ENCODE data around the gene USP10.

The USP10 gene

DNA sequence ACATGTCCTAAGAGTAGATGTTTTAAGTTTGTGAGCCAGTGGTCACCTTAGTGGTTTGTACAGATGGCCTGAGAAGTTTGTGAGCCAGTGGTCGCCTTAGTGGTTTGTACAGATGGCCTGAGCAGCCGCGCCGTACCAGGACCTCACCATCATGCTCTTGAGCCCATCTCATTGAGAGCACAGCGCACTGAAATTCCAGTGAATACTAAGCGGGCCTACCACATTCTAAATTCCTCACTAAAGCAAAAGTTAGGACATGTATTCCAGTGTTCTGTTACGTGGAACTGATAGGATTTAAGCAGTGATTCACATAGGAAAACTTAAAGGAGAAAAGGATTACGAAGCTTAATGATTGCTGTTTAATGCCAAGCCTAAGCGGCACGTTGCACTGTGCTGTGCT, 3.9 kb downstream of the USP10 start:
- H3K36me3 ChIP-seq (ENCODE audit: insufficient read depth, insufficient read length, low read length), result peaks cover 22% of the 10 kb centered on the region
- no peaks in the 10 kb centered on the region for H3K27me3 ChIP-seq (ENCODE audit: insufficient read depth, insufficient read length)
- no peak for TF ChIP-seq YY1 (IDR thresholded peaks at IDR 0.05; ENCODE audit: insufficient read depth, insufficient read length)
- TF ChIP-seq SUZ12 (IDR thresholded peaks at IDR 0.05; ENCODE audit: extremely low read depth, insufficient read depth, insufficient read length), result no peak
- no peak for TF ChIP-seq ZNF274 (IDR thresholded peaks at IDR 0.05; ENCODE audit: low read depth, low read length)
- H3K4me3 ChIP-seq (ENCODE audit: insufficient read length, low read depth), result no peak overlapping the region
- no peak for DNase-seq (ENCODE audit: low read depth, low spot score)
- no peaks in the 10 kb centered on the region for H3K9me3 ChIP-seq (ENCODE audit: insufficient read depth, low read length)
- H3K9ac ChIP-seq (ENCODE audit: insufficient read length, low read depth), result no peak overlapping the region
- no peaks in the 10 kb centered on the region for H3K4me1 ChIP-seq (ENCODE audit: insufficient read depth, insufficient read length)

DNA sequence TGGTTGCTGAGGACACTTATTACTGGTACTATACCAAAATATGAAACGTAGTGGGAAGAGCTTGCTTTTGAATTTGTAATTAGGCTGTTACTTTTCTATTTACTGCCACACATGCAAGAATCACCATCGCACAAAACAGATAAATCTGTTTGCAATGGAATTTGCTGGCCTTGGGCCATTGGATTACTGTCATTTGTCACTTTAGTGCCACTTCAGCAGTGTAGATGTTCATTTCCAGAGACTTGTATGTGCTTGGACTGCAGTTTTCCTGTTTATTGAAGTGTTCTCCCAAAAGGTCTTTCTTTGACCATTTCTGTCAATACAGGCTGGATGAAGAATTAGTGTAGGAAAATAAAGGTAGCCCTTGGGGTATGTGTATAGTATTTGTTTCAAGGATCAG, 4.5 kb downstream of the USP10 start:
- TF ChIP-seq YY1 (IDR thresholded peaks at IDR 0.05; ENCODE audit: insufficient read depth, insufficient read length), result no peak
- no peak overlapping the region for H3K9ac ChIP-seq (ENCODE audit: insufficient read length, low read depth)
- no peak for DNase-seq (ENCODE audit: low read depth, low spot score)
- no peaks in the 10 kb centered on the region for H3K27me3 ChIP-seq (ENCODE audit: insufficient read depth, insufficient read length)
- H3K4me1 ChIP-seq (ENCODE audit: insufficient read depth, insufficient read length), result peaks cover 3% of the 10 kb centered on the region
- peaks cover 28% of the 10 kb centered on the region for H3K36me3 ChIP-seq (ENCODE audit: insufficient read depth, insufficient read length, low read length)
- H3K4me3 ChIP-seq (ENCODE audit: insufficient read length, low read depth), result no peak overlapping the region
- H3K9me3 ChIP-seq (ENCODE audit: insufficient read depth, low read length), result no peaks in the 10 kb centered on the region

- TF ChIP-seq SUZ12 (IDR thresholded peaks at IDR 0.05; ENCODE audit: extremely low read depth, insufficient read depth, insufficient read length) (no peak), ZNF274 (IDR thresholded peaks at IDR 0.05; ENCODE audit: low read depth, low read length) (no peak), YY1 (IDR thresholded peaks at IDR 0.05; ENCODE audit: insufficient read depth, insufficient read length) (no peak)
- H3K9ac ChIP-seq (ENCODE audit: insufficient read length, low read depth), result no peak overlapping the region
- no peak overlapping the region for H3K4me3 ChIP-seq (ENCODE audit: insufficient read length, low read depth)
- no peaks in the 10 kb centered on the region for H3K9me3 ChIP-seq (ENCODE audit: insufficient read depth, low read length)
- no peak for DNase-seq (ENCODE audit: low read depth, low spot score)
- H3K27me3 ChIP-seq (ENCODE audit: insufficient read depth, insufficient read length), result no peaks in the 10 kb centered on the region
- H3K36me3 ChIP-seq (ENCODE audit: insufficient read depth, insufficient read length, low read length), result peaks cover 38% of the 10 kb centered on the region
- peaks cover 5% of the 10 kb centered on the region for H3K4me1 ChIP-seq (ENCODE audit: insufficient read depth, insufficient read length)
These were observed 7.1 kb downstream of the USP10 start for GRCh38 chr16:84706856-84707255.

DNA sequence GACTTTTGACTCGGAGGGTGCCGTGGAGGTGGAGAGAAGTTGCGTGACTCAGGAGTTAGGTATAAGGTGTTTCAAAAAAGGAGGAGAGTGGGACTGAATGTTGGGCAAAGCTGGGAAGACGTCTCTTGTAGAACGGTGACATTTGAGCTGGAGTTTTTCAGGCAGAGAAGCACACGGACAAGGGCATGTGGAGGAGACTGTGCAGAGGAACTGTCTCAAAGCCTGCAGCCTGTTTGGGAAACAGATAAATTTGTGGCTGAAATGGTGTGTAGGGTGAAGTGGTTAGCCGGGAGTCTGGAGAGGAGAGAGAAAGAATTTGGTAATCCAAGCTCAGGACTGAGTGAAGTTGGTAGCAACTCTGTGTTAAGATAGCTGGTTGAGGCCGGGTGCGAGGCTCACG, 9.8 kb downstream of the USP10 start:
- Histone ChIP-seq H3K27me3 (ENCODE audit: insufficient read depth, insufficient read length) (no peaks in the 10 kb centered on the region), H3K9me3 (ENCODE audit: insufficient read depth, low read length) (no peaks in the 10 kb centered on the region), H3K4me3 (ENCODE audit: insufficient read length, low read depth) (no peak overlapping the region), H3K9ac (ENCODE audit: insufficient read length, low read depth) (peak overlapping the region; percentile 22), H3K4me1 (ENCODE audit: insufficient read depth, insufficient read length) (peaks cover 13% of the 10 kb centered on the region), H3K36me3 (ENCODE audit: insufficient read depth, insufficient read length, low read length) (peaks cover 48% of the 10 kb centered on the region)
- TF ChIP-seq YY1 (IDR thresholded peaks at IDR 0.05; ENCODE audit: insufficient read depth, insufficient read length), result no peak
- TF ChIP-seq SUZ12 (IDR thresholded peaks at IDR 0.05; ENCODE audit: extremely low read depth, insufficient read depth, insufficient read length), result no peak
- TF ChIP-seq ZNF274 (IDR thresholded peaks at IDR 0.05; ENCODE audit: low read depth, low read length), result no peak
- DNase-seq (ENCODE audit: low read depth, low spot score), result no peak

DNA sequence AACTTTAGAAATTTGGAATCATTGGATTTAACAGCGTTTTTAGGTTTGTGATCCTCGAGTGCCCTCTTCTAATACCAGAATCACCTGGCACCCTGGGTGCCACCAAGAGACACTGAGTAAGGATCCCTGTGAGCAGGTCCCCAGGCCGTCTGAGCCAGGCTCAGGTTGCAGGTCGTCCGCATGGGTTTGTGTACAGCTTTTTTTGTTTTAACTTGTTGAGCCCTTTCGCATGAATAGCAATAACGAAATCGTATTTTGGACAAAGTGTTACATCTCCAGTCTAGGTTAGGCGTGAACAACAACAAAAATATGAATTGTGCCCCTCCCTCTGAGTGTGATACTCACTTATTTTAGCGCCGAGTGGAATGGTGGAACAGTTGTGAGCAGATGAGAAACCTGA, 10.9 kb downstream of the USP10 start:
- H3K9me3 ChIP-seq (ENCODE audit: insufficient read depth, low read length), result no peaks in the 10 kb centered on the region
- H3K9ac ChIP-seq (ENCODE audit: insufficient read length, low read depth), result no peak overlapping the region
- DNase-seq (ENCODE audit: low read depth, low spot score), result no peak
- H3K36me3 ChIP-seq (ENCODE audit: insufficient read depth, insufficient read length, low read length), result peaks cover 43% of the 10 kb centered on the region
- no peaks in the 10 kb centered on the region for H3K27me3 ChIP-seq (ENCODE audit: insufficient read depth, insufficient read length)
- no peak for TF ChIP-seq SUZ12 (IDR thresholded peaks at IDR 0.05; ENCODE audit: extremely low read depth, insufficient read depth, insufficient read length)
- no peak for TF ChIP-seq ZNF274 (IDR thresholded peaks at IDR 0.05; ENCODE audit: low read depth, low read length)
- no peak for TF ChIP-seq YY1 (IDR thresholded peaks at IDR 0.05; ENCODE audit: insufficient read depth, insufficient read length)
- no peak overlapping the region for H3K4me3 ChIP-seq (ENCODE audit: insufficient read length, low read depth)
- peaks cover 13% of the 10 kb centered on the region for H3K4me1 ChIP-seq (ENCODE audit: insufficient read depth, insufficient read length)

GRCh38 chr16:84712138-84712671, 12.4 kb downstream of the USP10 start:
- no peak overlapping the region for H3K4me3 ChIP-seq (ENCODE audit: insufficient read length, low read depth)
- no peak for TF ChIP-seq YY1 (IDR thresholded peaks at IDR 0.05; ENCODE audit: insufficient read depth, insufficient read length)
- TF ChIP-seq ZNF274 (IDR thresholded peaks at IDR 0.05; ENCODE audit: low read depth, low read length), result no peak
- no peak for TF ChIP-seq SUZ12 (IDR thresholded peaks at IDR 0.05; ENCODE audit: extremely low read depth, insufficient read depth, insufficient read length)
- no peak overlapping the region for H3K9ac ChIP-seq (ENCODE audit: insufficient read length, low read depth)
- no peak for DNase-seq (ENCODE audit: low read depth, low spot score)
- no peaks in the 10 kb centered on the region for H3K9me3 ChIP-seq (ENCODE audit: insufficient read depth, low read length)
- H3K36me3 ChIP-seq (ENCODE audit: insufficient read depth, insufficient read length, low read length), result peaks cover 53% of the 10 kb centered on the region
- peaks cover 13% of the 10 kb centered on the region for H3K4me1 ChIP-seq (ENCODE audit: insufficient read depth, insufficient read length)
- no peaks in the 10 kb centered on the region for H3K27me3 ChIP-seq (ENCODE audit: insufficient read depth, insufficient read length)

DNA sequence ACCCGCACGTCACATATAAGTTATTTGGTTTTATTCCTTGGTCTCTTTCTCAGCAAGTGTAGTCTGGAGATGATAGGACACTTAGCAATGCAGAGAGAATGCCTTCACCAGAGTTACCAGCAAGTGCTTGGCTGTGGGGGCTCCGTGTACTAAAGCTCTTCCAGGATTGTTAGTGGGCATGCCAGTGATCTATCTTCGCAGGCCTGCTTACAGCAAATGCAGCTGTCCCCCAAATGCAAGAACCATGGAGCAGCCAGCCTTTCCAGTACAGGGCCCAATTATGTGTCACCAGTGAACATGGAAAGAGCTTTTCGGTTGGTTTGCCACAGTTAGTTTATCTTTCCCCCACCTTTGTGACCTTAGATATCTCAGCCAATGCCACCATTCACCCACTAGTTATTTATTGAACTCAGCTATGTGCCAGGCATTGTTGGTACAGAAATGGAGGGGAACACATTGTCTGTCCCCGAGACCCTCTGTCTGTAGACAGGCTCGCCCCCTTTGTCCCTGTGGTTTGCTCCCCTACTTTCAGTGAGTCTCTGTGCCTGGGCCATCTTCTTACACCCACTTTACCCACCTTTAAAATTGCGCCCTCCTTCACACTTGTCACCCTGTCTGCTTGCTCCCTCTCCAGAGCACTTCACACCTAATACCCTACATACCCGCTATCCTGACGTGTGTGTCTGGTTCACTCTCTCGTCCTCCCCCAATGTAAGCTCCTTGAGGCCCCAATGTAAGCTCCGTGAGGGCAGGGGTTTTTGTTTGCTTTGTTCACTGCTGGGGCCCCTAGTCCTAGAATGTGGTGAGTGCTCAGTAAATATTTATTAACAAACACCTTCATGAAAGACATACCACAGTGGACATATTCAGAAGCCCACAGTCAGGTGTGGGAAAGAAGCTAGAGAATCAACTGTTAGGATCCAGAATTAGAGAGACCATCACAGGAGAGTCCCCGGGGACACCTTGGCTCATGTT, 13.3 kb downstream of the USP10 start:
- Histone ChIP-seq H3K4me1 (ENCODE audit: insufficient read depth, insufficient read length) (peaks cover 13% of the 10 kb centered on the region), H3K4me3 (ENCODE audit: insufficient read length, low read depth) (no peak overlapping the region), H3K27me3 (ENCODE audit: insufficient read depth, insufficient read length) (no peaks in the 10 kb centered on the region), H3K9me3 (ENCODE audit: insufficient read depth, low read length) (no peaks in the 10 kb centered on the region), H3K9ac (ENCODE audit: insufficient read length, low read depth) (no peak overlapping the region), H3K36me3 (ENCODE audit: insufficient read depth, insufficient read length, low read length) (peaks cover 53% of the 10 kb centered on the region)
- no peak for DNase-seq (ENCODE audit: low read depth, low spot score)
- no peak for TF ChIP-seq SUZ12 (IDR thresholded peaks at IDR 0.05; ENCODE audit: extremely low read depth, insufficient read depth, insufficient read length)
- TF ChIP-seq YY1 (IDR thresholded peaks at IDR 0.05; ENCODE audit: insufficient read depth, insufficient read length), result no peak

Data from NT2/D1 (cell line).